Measurements from ENCODE around the gene SNX9.

Gene SNX9

GRCh38 chr6:157823001-157823527, at the start of gene SNX9:
TSS of gene SNX9 (plus strand) at chr6:157823246. CDS start at chr6:157823435, 189 bp downstream.
- TF ChIP-seq CTCF (conservative IDR thresholded peaks at IDR 0.05) (no peak), ZFX (IDR thresholded peaks at IDR 0.05) (peak; percentile 90)
- H3K27ac ChIP-seq = peak within 1 kb of the TSS; percentile 99

- TF ChIP-seq ZFX (IDR thresholded peaks at IDR 0.05) (no peak), CTCF (conservative IDR thresholded peaks at IDR 0.05) (no peak)
- H3K27ac ChIP-seq = no peak overlapping the region
Observed at GRCh38 chr6:157773248-157773773, 49.7 kb upstream of the SNX9 start.

DNA sequence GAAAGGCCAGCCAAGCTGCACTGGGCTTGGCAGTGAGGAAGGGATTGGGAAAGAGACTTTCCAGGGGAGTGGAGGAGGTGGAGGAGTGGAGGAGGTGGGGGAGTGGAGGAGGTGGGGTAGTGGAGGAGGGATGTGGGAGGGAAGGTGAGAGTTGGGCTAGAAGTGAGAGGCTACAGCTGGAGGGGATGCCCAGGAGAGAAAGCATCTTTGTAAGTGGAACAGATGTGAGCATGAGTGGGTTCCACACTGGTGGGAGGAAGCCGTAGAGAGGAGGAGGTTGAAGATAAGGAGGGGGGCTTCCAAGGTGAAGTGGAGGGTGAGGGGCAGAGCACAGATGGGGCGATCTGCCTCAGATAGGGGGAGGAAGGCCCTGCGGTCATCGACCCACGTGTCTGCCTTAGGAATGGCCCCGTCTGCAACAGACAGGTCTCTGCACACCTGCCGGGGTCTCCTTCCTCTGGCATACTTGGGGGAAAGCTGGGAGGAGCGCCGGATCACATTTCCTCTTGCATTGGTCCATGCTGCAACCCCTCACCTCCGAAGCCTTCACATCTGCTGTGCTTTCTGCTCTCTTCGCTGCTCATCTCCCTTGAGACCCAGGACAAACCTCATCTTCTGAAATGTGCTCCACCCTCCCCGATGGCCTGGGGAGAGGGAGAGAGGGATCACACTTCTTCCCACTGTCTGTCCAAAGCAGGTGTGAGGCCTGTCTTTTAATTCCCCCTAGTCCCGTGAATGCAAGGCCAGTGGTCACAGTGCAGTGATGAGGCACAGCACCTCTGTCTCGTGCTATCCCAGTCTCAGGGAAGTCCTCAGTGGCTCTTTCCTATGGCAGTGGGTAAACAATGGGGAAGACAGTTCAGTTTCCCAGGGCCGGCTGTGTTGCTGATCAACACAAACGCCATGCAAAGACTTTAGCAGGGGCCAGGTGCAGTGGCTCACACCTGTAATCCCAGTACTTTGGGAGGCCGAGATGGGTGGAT, 48.6 kb upstream of the SNX9 start:
- TF ChIP-seq ZFX (IDR thresholded peaks at IDR 0.05) (no peak), CTCF (conservative IDR thresholded peaks at IDR 0.05) (no peak)
- no peak overlapping the region for H3K27ac ChIP-seq

DNA sequence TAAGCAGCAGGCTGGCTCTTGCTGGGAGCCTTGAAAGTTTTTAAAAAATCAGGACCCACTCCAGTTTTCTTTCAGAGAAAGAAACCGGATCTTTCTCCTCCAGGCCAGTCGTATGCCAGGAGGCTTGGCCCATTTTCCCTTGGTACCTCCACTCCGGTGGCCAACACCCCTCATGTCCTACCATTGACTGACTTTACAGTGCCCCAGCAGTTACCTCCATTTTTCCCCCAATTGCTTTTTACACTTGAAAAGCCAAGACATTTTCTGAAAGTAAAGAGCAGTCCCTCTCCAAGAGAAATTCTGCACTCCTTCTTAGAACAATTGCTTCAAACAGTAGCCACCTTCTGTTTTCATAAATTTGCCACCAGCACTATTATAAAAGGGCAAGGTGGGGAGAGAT, 47.7 kb upstream of the SNX9 start:
- TF ChIP-seq ZFX (IDR thresholded peaks at IDR 0.05) (no peak), CTCF (conservative IDR thresholded peaks at IDR 0.05) (no peak)
- H3K27ac ChIP-seq = no peak overlapping the region

DNA sequence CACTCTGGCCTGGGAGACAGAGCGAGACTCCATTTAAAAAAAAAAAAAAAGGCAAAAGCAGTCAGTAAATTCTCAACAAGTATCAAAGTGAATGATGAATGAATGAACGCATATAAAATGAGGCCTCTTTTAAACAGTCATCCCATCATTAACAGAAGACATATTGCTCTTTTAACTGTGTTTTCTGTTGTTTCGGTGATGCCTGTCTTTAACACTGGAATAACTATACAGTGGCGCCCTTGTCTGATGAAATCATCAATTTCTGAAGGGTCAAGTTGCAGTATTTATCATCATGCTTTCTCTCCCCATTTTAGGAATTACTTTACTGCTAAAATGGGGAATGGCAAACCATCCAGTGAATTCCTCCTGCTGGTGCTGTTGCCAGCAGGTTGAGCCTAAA, 45.7 kb upstream of the SNX9 start:
- H3K27ac ChIP-seq = no peak overlapping the region
- TF ChIP-seq CTCF (conservative IDR thresholded peaks at IDR 0.05) (no peak), ZFX (IDR thresholded peaks at IDR 0.05) (no peak)

DNA sequence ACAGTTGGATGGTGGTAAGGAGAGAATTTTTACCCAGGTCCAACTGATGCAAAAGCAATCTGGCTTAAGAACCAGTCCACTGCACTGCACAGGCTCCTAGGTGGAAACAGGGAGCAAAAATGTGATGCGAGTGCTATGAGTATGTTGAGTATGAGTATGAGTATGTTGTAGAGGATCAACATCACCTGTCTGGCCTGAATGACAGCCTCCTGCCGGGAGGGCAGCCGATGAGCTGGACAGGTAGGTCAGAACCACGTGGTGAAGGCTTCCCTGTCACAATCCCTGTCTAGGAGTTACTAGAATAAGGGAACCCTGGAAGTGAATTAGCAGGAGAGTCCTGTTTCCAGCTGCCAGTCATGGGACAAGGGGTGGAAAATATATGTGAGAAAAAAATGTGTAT, 44.3 kb upstream of the SNX9 start:
- TF ChIP-seq ZFX (IDR thresholded peaks at IDR 0.05) (no peak), CTCF (conservative IDR thresholded peaks at IDR 0.05) (no peak)
- H3K27ac ChIP-seq = no peak overlapping the region
